NCI-H748 (cell line): ENCODE measurements around the gene SKOR1.

ENCODE experiments used
- DNase-seq: peaks from one replicate; lab custom pipeline; 2025; ENCODE audit not compliant: unreplicated experiment; lab: John Stamatoyannopoulos, UW

Gene SKOR1

DNA sequence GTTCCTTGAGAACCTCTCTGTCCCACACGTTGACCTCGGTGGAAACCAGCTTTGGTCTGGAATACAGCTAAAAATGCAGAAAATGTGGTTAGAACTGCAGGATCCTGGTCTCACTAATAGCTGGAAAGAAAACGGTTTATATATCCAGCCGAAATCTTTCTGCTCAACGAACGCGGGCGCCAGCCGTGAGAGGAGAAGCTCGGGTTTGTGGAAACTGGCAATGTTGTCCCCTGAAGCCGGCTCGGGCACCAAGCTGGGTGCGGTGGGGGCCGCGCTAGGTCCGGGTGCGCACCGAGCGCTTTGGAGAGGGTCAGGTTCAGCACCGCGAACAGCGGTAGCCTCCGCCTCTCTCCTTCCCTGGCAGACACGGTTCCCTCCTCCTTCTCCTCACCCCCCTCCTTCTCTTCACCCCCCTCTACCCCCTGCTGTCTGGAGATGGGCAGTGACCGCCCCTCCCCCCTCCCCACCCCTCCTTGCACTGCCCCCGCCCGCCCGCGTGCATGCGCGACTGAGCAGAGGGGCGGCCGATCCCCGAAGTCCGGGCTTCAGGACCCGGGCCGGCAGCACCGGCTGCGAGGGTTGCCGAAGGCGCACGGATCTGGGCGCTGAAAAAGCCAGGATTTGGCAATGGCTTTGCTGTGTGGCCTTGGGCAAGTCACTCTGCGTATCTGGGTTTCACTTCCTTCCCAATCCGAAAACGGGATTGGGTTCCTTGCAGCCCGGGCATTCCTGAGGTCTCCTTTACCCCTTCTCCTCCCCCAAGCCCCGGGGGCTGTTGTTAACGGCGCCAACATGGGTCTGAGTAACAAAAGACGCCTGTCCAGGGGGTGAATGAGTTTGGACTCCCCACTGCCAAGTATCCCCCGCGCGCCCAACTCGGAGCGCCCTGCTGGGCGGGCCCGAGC is at the start of gene SKOR1:
Gene SKOR1 (plus strand): TSS at position 534 of the 905 bp plus-strand sequence. CDS start 94 bp downstream, at position 628.
- peak; percentile 42 for DNase-seq

- DNase-seq, result no peak
Observed at GRCh38 chr15:67775998-67776397, 49.3 kb upstream of the SKOR1 start.

DNA sequence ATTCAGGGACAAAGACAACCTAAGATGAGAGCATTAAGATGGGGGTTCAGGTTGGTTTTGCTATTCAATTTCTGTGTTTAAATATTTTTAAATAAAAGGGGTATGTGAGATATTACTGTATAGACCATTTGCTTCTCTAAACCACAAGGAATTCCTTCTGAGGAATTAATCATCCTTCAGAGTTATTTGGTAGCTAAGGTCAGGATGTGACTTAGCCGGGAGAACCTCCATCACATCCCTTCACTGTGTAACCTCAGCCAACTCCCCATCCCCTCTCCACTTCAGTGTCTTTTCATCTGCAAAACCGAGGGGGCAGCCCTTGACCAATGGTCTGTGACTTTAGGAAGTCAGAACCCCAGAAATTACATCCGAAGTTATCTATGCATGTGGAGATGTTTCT is 48.7 kb upstream of the SKOR1 start:
- DNase-seq, result no peak

DNA sequence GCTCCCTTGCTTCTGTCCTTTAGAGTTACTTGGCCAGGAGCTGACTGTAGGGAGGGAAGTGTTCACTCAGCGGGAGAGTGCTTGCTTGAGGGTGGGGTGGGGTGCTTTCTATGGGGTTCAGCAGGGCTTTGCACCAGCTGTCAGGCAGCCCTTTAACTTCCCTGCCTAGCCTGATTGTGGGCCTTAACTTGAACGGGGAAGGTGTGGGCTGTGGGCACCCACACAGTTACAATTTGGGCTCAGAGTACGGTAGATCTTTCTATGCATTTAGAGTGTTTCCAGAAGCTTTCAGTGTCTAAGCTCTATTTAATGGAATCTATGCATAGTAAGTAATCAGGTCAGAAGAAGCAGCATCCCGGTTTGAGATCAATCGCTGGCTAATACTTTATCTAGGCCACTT is 48.2 kb upstream of the SKOR1 start:
- DNase-seq, result no peak

- no peak for DNase-seq
Observed at GRCh38 chr15:67777773-67778172, 47.5 kb upstream of the SKOR1 start.

DNA sequence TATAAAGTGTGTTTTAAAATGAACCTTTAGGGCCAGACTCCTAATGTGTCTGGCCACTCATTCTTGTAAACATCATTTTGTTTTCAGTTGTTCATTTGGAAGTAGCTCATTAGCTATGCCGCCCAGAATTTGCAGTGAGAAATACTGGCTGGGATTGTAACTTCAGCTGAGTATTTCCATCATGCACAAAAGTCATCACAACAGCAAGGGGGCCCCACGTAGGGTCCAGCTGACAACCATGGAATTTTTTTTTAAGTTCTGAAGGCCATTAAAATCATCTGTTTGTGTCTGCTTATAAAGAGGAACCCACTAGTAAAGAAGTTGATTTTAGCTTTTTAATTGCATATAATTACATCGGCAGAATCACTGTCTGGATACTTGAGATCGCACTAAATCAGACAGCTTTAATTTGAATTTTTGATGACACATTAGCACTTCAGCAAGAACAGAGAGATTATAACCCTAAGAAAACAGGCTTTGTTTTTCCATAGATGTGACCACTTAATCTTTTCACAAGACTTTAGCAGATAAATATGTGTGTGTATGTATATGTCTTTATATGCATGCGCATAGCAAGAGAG is 46.3 kb upstream of the SKOR1 start:
- DNase-seq, result no peak

DNA sequence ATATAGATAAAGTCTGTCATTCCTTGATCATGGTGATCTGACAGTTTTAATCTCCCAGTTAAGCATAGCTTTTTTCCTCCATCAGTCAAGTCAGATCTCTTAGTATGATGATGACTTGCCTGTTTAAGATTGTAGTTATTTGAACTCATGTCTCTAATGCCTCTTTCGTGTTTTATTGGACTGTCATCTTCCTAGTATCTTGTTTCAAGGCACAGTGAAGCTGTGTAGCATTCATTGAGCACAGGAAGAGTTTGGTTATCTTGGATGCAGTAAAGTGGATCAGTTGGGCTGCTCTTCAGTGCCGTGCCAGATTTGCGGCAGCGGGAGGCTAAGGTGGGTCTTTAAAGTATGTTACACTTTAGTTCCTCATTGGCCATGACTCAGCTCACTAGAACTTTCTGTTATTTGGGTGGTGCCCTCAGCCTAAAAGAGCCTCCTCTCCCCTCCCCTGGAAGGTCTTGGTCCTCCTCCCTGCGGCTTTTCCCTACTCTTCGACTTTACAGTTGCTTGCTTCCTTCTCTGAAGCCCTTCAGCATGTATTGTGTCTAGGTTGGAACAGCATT is 45.7 kb upstream of the SKOR1 start:
- DNase-seq, result no peak

DNA sequence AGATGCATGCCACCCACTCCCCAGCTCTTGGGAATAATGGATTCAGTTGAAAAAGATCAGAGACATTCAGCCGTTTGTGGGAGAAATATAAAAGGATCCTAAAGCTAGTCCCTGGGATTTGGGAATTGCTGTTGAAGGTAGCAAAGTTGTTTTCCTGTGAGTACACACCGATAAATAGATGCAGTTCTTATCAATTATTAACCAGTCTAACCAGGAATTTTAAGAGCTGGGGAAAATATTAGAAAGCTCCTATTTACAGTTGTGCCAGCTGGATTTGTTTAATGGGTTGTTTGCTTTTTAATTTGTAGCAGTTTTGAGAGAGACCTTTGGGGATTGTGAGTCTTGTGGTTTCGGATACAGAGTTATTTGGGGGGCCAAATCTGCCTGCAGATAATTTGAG is 44.2 kb upstream of the SKOR1 start:
- no peak for DNase-seq

DNA sequence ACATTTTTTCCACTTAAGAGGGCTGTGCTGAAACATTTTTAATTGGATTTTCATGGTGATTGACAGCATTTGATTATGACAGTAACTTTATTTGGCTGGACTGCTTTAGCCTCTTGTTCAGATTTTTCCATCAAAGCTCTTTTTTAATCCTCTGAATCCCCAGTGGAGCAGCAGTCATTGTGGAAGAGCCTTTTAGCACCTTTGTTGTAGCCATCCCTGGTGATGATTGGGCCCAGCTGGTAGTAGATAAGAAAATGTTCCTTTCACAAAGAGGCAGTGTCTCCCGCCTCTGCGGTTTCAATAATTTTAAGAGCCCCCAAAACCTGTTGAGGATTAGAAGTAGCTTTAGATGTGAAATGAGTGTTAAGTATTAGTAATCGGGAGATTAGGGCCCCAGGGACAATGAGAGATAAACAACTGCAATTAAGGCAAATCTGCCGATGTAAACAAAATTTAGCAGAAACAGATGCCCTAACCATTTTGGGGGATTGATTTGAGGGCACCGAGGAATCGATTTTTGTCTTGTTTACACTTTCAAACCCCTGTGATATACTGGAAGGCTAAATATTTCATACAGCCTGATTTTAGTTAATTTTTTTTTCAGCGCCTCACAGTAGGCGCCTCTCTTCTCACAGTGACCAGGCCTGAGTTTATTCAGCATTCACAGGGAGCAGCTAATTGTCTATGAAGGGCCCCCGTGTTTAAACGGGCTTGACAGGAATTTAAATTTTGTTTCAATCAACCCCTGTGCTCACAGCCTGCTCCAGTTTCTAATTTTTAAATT is 43.2 kb upstream of the SKOR1 start:
- peak; percentile 54 for DNase-seq

DNA sequence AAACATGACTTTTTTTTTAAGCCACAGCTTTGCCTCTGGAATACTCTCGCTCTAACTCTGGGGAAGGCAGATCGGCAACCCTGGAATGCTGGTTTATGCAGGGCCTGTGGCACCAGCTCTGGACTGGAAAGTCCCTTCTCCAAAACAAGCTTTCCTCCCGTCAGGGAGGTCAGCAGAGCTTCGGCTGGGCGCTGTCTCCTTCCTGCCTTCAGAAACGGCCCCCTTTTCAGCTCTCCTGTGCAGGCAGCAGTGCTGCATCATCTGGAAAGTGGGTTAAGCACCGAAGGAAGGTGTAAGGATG is 42.7 kb upstream of the SKOR1 start:
- DNase-seq, result peak; percentile 54

- DNase-seq, result no peak
Observed at GRCh38 chr15:67783303-67783702, 42.0 kb upstream of the SKOR1 start.

GRCh38 chr15:67784090-67784781 is 41.1 kb upstream of the SKOR1 start:
- peak; percentile 83 for DNase-seq

DNA sequence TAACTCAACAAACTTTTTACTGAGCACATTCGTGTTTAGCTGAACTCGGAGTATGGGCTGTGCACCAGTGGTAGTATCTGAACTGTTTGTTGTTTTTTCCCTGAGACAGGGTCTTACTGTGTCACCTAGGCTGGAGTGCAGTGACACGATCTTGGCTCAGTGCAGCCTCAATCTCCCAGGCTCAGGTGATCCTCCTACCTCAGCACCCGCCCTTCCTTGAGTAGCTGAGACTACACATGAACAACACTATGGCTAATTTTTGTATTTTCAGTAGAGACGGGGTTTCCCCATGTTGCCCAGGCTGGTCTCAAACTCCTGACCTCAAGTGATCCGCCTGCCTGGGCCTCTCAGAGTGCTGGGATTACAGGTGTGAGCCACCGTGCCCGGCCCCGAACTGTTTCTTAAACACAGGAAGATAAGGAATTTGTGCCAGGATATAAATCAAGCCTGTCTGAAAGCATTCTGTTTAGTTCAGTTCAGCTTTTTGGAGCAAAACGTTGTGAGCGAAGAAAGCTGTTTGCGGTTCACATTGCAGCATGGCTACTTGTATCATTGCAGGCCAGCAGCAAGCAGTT is 40.4 kb upstream of the SKOR1 start:
- DNase-seq, result no peak

GRCh38 chr15:67785431-67785830 is 39.9 kb upstream of the SKOR1 start:
- peak; percentile 84 for DNase-seq

DNA sequence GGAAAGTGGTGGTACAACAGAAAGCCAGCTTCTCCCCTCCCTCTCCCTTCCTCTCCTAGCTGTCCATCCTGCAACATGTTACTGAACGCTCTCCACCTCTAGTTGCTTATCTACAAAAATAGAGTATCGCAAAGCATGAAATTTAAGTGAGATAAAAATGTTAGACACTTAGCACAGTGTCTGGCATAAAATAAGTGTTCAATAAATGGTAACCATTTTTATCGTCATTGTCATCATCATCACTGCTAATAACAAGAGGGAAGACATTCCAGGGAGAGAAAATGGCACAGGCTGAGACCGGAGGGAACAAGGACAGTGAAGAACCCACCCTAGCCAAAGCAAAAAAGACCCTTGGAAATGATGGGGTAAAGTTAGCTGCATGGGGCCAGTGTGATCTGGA is 38.7 kb upstream of the SKOR1 start:
- no peak for DNase-seq

GRCh38 chr15:67788986-67789385 is 36.3 kb upstream of the SKOR1 start:
- DNase-seq, result no peak

DNA sequence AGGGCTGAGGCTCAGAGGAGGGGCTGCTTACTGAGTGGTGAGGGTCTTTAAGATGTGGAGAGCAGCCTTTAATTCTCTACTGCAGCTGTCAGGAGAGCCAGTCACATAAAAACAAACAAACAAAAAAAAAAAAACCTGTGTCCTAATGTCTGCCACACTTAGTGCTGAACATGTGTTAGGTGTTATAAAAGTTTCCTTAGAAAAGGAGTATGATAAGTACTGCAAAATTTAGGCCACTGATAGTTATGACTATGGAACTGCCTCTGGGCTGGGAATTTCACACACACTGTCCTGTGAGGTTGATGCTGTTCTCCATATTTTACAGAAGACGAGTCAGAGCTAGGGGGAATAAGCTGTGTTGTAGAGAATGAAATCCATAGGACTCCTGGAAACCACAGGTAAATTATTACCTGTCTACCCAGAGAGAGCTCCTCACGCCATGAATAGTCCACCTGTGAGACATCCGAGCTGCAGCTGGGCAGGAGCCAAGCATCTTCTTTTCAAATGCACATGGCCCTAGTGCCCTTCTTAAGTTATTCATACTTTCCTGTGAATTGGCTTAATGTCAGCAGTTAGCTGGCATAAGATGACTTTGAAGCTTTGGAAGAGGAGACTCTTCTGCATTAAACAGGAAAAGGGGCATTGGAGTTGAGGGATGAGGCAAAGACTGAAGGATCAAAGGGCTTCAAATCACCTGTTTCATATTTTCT is 34.5 kb upstream of the SKOR1 start:
- DNase-seq, result peak; percentile 15

DNA sequence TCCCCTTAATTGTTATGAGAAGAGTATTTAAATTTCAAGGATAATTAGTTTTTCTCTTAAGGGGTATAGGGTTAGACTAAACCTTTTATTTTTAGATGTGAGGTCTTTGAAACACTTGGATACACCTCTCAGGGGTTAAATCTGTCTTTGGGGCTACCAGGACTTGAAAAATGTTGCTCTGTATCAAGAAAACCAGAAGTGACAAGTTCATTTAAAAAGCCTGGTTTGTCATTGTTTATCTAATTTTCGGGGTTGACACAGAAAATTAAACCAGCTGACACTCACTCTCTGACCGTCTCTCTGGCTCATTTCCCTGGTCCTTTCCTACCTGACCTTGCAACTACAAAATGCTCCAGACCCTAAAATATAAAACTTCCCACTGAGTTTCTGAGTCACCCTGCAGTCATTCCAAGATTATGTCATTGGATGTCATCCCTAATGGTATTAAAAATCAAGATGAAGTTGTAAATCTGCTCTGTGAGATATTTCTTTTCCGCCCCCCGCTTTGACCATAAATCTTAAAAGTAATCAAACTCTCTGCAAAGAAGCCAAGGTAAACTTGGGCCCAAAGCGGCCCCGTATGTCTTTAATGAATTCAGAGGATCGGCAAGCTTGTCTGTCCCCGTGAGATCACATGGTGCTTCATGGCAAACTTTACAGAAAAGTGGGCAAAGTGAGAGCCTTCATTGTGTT is 32.9 kb upstream of the SKOR1 start:
- DNase-seq, result no peak

GRCh38 chr15:67794832-67795574 is 30.3 kb upstream of the SKOR1 start:
- no peak for DNase-seq
